ENCODE measurements around the gene APLP2.

Gene APLP2

DNA sequence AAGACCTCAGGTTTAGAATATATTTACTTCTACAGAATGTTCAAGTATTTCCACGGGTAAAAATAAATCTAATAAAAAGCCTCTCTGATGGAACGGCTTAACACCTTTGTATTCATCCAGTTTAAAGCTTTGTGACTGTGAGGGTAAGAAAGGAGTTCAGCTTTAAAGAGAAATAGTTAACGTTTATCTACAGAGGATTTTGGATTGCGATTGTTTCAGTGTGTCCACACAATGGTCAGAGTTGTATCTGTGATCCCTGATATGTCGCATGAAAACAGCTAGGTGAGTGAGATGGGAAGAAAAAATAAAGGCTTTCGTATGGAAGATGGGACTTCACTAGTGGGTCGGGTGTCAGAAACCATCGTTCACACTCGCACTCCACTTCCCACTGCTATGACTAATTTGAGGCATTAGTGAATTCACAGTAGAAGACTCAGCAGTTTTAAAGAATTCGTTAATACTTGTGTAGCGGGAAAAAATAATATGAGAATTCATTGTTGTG, 1.6 kb downstream of the APLP2 start:
- peak; percentile 22 for DNase-seq (ENCODE audit: low read depth)
- H3K4me3 ChIP-seq (replicated peaks; ENCODE audit: low read depth, low read length), result peak overlapping the region; percentile 75

DNA sequence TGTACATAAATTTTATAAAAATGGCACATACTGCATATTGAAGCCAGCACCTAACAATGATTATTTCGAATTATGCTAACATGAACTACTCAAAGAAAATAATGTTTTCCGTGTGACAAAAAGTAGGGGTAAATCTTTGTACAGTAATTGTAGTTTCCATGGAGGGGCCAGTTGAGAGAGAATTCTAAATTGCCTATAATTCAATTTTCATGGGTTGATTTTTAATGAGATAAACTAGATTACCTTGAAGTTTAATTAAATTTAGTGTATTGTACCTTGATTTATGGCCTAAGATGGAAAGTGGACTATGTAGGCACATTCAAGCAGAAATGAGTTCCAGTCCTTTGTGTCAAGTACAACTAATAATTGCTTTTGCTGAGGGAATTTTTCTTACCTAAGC, 5.0 kb downstream of the APLP2 start:
- TF ChIP-seq, protein P1, sequence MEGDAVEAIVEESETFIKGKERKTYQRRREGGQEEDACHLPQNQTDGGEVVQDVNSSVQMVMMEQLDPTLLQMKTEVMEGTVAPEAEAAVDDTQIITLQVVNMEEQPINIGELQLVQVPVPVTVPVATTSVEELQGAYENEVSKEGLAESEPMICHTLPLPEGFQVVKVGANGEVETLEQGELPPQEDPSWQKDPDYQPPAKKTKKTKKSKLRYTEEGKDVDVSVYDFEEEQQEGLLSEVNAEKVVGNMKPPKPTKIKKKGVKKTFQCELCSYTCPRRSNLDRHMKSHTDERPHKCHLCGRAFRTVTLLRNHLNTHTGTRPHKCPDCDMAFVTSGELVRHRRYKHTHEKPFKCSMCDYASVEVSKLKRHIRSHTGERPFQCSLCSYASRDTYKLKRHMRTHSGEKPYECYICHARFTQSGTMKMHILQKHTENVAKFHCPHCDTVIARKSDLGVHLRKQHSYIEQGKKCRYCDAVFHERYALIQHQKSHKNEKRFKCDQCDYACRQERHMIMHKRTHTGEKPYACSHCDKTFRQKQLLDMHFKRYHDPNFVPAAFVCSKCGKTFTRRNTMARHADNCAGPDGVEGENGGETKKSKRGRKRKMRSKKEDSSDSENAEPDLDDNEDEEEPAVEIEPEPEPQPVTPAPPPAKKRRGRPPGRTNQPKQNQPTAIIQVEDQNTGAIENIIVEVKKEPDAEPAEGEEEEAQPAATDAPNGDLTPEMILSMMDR (IDR thresholded peaks at IDR 0.05; ENCODE audit: low read length, missing control alignments), result no peak
- H3K4me3 ChIP-seq (replicated peaks; ENCODE audit: low read depth, low read length), result no peak overlapping the region
- DNase-seq (ENCODE audit: low read depth), result no peak

More for the DNA sequence above, 1.6 kb downstream of the APLP2 start:
- TF ChIP-seq, protein P1 (IDR thresholded peaks at IDR 0.05; ENCODE audit: low read length, missing control alignments), result no peak

DNA sequence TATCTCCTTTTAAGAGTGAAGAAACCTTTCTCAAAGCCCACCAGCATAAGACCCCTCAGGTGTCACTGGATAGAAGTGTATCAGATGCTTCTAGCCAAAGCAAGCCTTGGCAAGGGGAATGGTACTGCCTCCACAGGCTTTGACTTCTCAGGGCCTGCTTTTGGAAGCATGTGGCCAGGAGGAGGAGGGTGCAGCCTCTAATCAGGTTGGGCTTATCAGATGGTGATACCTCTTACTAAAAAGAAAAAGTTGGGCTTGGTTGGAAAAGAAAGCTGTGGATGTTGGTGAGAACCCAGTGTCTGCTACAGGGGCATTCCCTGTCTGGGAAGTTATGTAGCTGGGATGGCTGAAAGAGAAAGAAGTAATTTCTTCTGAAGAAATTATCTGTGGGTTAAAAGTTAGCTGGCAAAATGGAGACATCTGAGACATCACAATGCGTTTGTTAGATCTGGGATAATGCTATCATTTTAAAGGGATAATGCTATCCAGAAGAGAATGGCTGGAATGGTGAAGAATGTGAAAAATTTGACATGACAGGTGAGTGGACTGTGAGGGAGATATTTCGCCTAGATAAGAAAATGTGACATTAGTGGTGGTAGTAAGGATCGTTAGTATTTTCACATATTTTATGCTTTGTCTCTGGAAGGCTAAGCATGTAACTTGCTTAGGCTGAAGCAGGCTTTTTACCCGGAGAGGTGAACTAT, 7.2 kb downstream of the APLP2 start:
- DNase-seq (ENCODE audit: low read depth), result no peak

DNA sequence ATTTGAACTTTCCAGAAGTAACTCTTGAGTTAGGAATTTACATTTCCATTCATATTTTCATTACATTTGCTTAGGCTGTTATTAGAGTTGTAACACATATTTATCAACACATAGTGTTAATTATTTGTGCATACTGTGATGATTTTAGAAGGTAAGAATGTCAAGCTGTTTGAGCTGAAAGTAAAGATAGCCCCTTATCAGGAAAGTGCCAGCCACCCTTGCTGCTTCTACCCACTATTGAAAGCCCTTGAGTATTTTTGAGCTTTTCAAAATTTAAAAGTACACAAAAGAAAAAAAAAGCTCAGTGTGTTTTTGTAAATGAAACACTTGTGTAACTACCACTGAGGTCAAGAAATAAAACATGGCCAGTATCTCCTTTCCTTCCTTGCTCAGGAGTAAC, 8.0 kb downstream of the APLP2 start:
- no peak for DNase-seq (ENCODE audit: low read depth)
- TF ChIP-seq, protein P1 (IDR thresholded peaks at IDR 0.05; ENCODE audit: low read length, missing control alignments), result no peak
- H3K4me3 ChIP-seq (replicated peaks; ENCODE audit: low read depth, low read length), result no peak overlapping the region

More for the DNA sequence above, 7.2 kb downstream of the APLP2 start:
- TF ChIP-seq, protein P1 (IDR thresholded peaks at IDR 0.05; ENCODE audit: low read length, missing control alignments), result no peak
- H3K4me3 ChIP-seq (replicated peaks; ENCODE audit: low read depth, low read length), result no peak overlapping the region

DNA sequence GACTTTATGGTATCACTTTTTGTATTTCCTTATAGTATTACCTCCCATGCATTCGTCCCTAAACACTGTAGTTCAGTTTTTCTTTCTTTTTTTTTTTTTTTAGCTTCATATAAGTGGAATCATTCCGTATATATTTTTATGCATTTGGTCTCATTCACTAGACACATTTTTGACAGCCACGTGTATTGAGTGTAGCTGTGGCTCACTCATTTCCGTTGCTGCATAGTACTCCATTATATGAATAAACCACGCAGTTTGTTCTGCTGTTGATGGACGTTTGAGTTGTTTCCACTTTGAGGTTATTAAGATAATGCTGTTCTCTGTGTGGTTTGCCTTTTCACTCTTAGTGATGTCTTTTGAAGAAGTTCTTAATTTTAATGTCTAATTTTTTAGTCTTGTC, 8.4 kb downstream of the APLP2 start:
- TF ChIP-seq, protein P1 (IDR thresholded peaks at IDR 0.05; ENCODE audit: low read length, missing control alignments), result no peak
- H3K4me3 ChIP-seq (replicated peaks; ENCODE audit: low read depth, low read length), result no peak overlapping the region
- no peak for DNase-seq (ENCODE audit: low read depth)

DNA sequence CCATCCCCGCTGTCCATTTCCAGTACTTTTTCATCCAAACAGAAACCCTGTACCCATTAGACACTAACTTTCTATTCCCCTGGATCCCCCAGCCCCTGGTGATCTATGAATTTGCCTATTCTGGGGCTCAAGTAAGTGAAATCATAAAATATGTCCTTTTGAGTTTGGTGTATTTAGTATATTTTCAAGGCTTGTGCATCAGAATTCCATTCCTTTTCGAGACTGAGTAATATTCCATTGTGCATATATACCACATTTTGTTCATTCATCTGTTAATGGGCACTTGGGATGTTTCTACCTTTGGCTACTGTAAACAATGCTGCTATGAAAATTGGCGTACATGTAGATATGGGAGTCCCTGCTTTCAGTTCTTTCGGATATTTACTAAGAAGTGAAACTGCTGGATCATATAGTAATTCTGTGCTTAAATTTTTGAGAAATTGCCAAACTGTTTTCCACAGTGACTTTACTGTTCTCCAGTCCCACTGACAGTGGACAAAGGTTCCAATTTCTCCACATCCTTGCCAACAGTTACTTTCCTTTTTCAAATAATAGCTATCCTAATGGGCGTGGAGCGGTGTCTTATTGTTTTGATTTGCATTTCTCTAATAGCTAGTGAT, 16.1 kb downstream of the APLP2 start:
- DNase-seq (ENCODE audit: low read depth), result no peak
- TF ChIP-seq, protein P1 (IDR thresholded peaks at IDR 0.05; ENCODE audit: low read length, missing control alignments), result no peak
- H3K4me3 ChIP-seq (replicated peaks; ENCODE audit: low read depth, low read length), result no peak overlapping the region
